Muscle layer of colon (tissue), 2 donors: ENCODE data around the gene ZNF225.
"Not testable (repeated sequence)": the region's sequence is repeated elsewhere in the genome, so short reads cannot be mapped to it uniquely, and the experiment has no call there.

Experiments used
- H3K27ac ChIP-seq: one replicate; pipeline ENCODE4 v1.7.0; 2013; ENCODE audit warnings: low read depth, mild to moderate bottlenecking, low read length, moderate library complexity
- H3K27me3 ChIP-seq, 2 donors: one replicate each; pipeline ENCODE4 v1.7.0; 2013; ENCODE audit warnings: low read length in 2 of 2, mild to moderate bottlenecking in 2 of 2; ENCODE audit not compliant: insufficient read depth in 2 of 2, control insufficient read depth in 1 of 2
- H3K36me3 ChIP-seq: one replicate; pipeline ENCODE4 v1.7.0; 2013; ENCODE audit warnings: mild to moderate bottlenecking, low read length; ENCODE audit not compliant: insufficient read depth
- H3K4me1 ChIP-seq: one replicate; pipeline ENCODE4 v1.7.0; 2013; ENCODE audit warnings: mild to moderate bottlenecking, low read length; ENCODE audit not compliant: insufficient read depth
- H3K4me3 ChIP-seq, 2 donors: one replicate each; pipeline ENCODE4 v1.7.0; 2013; ENCODE audit warnings: low read length in 2 of 2, low read depth in 1 of 2, mild to moderate bottlenecking in 1 of 2, moderate library complexity in 1 of 2
- H3K9ac ChIP-seq: one replicate; pipeline ENCODE4 v1.7.0; 2013; ENCODE audit warnings: low read length
- H3K9me3 ChIP-seq: one replicate; pipeline ENCODE4 v1.7.0; 2013; ENCODE audit warnings: mild to moderate bottlenecking, low read length
- donor health status: abdominal sarcoma.
- donor health status: Adenocarcinoma of cecum.

ZNF225 gene

GRCh38 chr19:44111910-44112463 is 1.2 kb upstream of the ZNF225 start:
- Histone ChIP-seq H3K9me3 (peaks cover 21% of the 10 kb centered on the region), H3K36me3 (peaks cover 17% of the 10 kb centered on the region), H3K27me3 (no peaks in the 10 kb centered on the region), H3K9ac (no peak overlapping the region), H3K4me3 (peak overlapping the region in 1 of 2 donors; percentile 86), H3K4me1 (peaks cover 13% of the 10 kb centered on the region), H3K27ac (no peak overlapping the region)

- Histone ChIP-seq H3K4me1 (peaks cover 13% of the 10 kb centered on the region), H3K27ac (no peak overlapping the region), H3K4me3 (peak overlapping the region; percentile 72 to 86), H3K9ac (peak overlapping the region; percentile 93), H3K27me3 (no peaks in the 10 kb centered on the region), H3K36me3 (peaks cover 11% of the 10 kb centered on the region), H3K9me3 (peaks cover 13% of the 10 kb centered on the region)
These were observed 429 bp upstream of the ZNF225 start for GRCh38 chr19:44112802-44113137.

GRCh38 chr19:44113784-44114390 is 688 bp downstream of the ZNF225 start:
- H3K4me3 ChIP-seq: peak overlapping the region; percentile 42 to 86
- peaks cover 7% of the 10 kb centered on the region for H3K9me3 ChIP-seq
- peaks cover 17% of the 10 kb centered on the region for H3K36me3 ChIP-seq

GRCh38 chr19:44121162-44121561 is 8.0 kb downstream of the ZNF225 start:
- not testable (repeated sequence) for H3K4me1 ChIP-seq, H3K4me3 ChIP-seq, H3K27ac ChIP-seq, H3K27me3 ChIP-seq, H3K9ac ChIP-seq
- Histone ChIP-seq H3K9me3 (peaks cover 12% of the 10 kb centered on the region), H3K36me3 (peaks cover 52% of the 10 kb centered on the region)

More at GRCh38 chr19:44113784-44114390, 688 bp downstream of the ZNF225 start:
- Histone ChIP-seq H3K27me3 (no peaks in the 10 kb centered on the region), H3K4me1 (peaks cover 13% of the 10 kb centered on the region), H3K27ac (peak overlapping the region; percentile 62), H3K9ac (peak overlapping the region; percentile 93)

- H3K4me1 ChIP-seq: no peaks in the 10 kb centered on the region
- no peaks in the 10 kb centered on the region for H3K27me3 ChIP-seq
- H3K9me3 ChIP-seq: peaks cover 42% of the 10 kb centered on the region
- H3K27ac ChIP-seq: no peak overlapping the region
- no peak overlapping the region for H3K9ac ChIP-seq
- H3K36me3 ChIP-seq: peaks cover 39% of the 10 kb centered on the region
- H3K4me3 ChIP-seq: peak overlapping the region in 1 of 2 donors; percentile 25
These were observed 18.8 kb downstream of the ZNF225 start for GRCh38 chr19:44131955-44132354.

GRCh38 chr19:44141191-44142058 is 28.2 kb downstream of the ZNF225 start, which contains the start of gene ZNF234:
Gene ZNF234 (plus strand): TSS chr19:44141554. CDS start chr19:44144633, 3,079 bp downstream.
- H3K27ac ChIP-seq: peak within 1 kb of the TSS; percentile 78
- H3K36me3 ChIP-seq: peaks cover 18% of the 10 kb centered on the region
- peaks cover 14% of the 10 kb centered on the region for H3K4me1 ChIP-seq
- H3K27me3 ChIP-seq: no peaks in the 10 kb centered on the region
- no peaks in the 10 kb centered on the region for H3K9me3 ChIP-seq
- H3K9ac ChIP-seq: peak within 1 kb of the TSS; percentile 63
- H3K4me3 ChIP-seq: peak within 1 kb of the TSS; percentile 80 to 94

- Histone ChIP-seq H3K36me3 (peaks cover 18% of the 10 kb centered on the region), H3K9me3 (no peaks in the 10 kb centered on the region), H3K4me3 (peak overlapping the region; percentile 80 to 94), H3K9ac (peak overlapping the region; percentile 63), H3K27ac (peak overlapping the region; percentile 78), H3K4me1 (peaks cover 14% of the 10 kb centered on the region), H3K27me3 (no peaks in the 10 kb centered on the region)
These were observed 28.8 kb downstream of the ZNF225 start for GRCh38 chr19:44142059-44142433.

GRCh38 chr19:44149776-44150175 is 36.6 kb downstream of the ZNF225 start:
- Histone ChIP-seq H3K4me1 (no peaks in the 10 kb centered on the region), H3K9me3 (peaks cover 42% of the 10 kb centered on the region), H3K27me3 (no peaks in the 10 kb centered on the region), H3K9ac (no peak overlapping the region), H3K36me3 (peaks cover 76% of the 10 kb centered on the region), H3K4me3 (peak overlapping the region in 1 of 2 donors; percentile 27), H3K27ac (no peak overlapping the region)

- H3K36me3 ChIP-seq: peaks cover 70% of the 10 kb centered on the region
- no peaks in the 10 kb centered on the region for H3K27me3 ChIP-seq
- H3K4me3 ChIP-seq: peak overlapping the region in 1 of 2 donors; percentile 7
- H3K9ac ChIP-seq: no peak overlapping the region
- no peak overlapping the region for H3K27ac ChIP-seq
- no peaks in the 10 kb centered on the region for H3K4me1 ChIP-seq
- H3K9me3 ChIP-seq: peaks cover 49% of the 10 kb centered on the region
These were observed 38.3 kb downstream of the ZNF225 start for GRCh38 chr19:44151491-44151890.

- peaks cover 47% of the 10 kb centered on the region for H3K36me3 ChIP-seq
- no peak overlapping the region for H3K27ac ChIP-seq
- H3K4me3 ChIP-seq: peak overlapping the region; percentile 1 to 12
- no peaks in the 10 kb centered on the region for H3K27me3 ChIP-seq
- H3K9me3 ChIP-seq: peaks cover 57% of the 10 kb centered on the region
- no peaks in the 10 kb centered on the region for H3K4me1 ChIP-seq
- H3K9ac ChIP-seq: no peak overlapping the region
These were observed 43.3 kb downstream of the ZNF225 start for GRCh38 chr19:44156475-44156874.

GRCh38 chr19:44163789-44164188 is 50.6 kb downstream of the ZNF225 start:
- Histone ChIP-seq H3K4me1 (peaks cover 7% of the 10 kb centered on the region), H3K9me3 (peaks cover 15% of the 10 kb centered on the region), H3K9ac (no peak overlapping the region), H3K36me3 (peaks cover 21% of the 10 kb centered on the region), H3K27me3 (no peaks in the 10 kb centered on the region), H3K27ac (no peak overlapping the region), H3K4me3 (no peak overlapping the region)
